NCI-H2171 (cell line): ENCODE data around the gene KLKB1.

Experiments used
- DNase-seq: peaks from one replicate; lab custom pipeline; 2025; lab: John Stamatoyannopoulos, UW

KLKB1 gene

DNA sequence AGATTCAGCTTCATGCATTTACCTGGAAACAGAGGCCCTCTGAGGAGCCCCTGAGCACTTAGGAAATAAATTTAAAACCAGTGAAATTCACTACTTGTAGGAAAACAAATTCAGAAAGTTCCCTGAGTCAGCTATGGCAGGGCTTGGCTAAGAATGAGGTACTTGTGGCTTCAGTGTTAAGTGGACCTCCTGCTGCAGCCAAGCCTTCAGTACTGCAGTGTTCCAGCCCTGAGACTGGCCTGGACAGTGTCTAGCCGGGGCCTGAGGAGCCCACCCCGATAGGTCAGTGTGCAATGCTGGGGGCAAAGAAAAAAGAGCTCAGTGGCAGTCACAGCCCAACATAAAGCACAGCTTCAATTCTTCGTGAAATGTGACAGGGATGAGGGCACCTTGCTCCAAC is 80.6 kb downstream of the KLKB1 start:
- DNase-seq, result no peak
